Esophagus muscularis mucosa (tissue), 3 donors: ENCODE data around the gene ABCC12.

ENCODE experiments used
- POLR2A ChIP-seq: fragments of 450-650 bp; IDR thresholded peaks from one replicate; pipeline ENCODE4 v1.6.1; 2017; ENCODE audit warnings: antibody characterized with exemption, moderate library complexity, mild to moderate bottlenecking, low read depth
- TF ChIP-seq, protein P1 (sequence below), 3 experiments: fragments of 200-600 bp in 2 of 3; fragments of 450-650 bp in 1 of 3; sonication (generic) in 2 of 3; IDR thresholded peaks; one replicate each; pipeline ENCODE4 v1.5.1; 2017 to 2019; ENCODE audit warnings: antibody characterized with exemption in 3 of 3, mild to moderate bottlenecking in 2 of 3, moderate library complexity in 1 of 3

DNA sequence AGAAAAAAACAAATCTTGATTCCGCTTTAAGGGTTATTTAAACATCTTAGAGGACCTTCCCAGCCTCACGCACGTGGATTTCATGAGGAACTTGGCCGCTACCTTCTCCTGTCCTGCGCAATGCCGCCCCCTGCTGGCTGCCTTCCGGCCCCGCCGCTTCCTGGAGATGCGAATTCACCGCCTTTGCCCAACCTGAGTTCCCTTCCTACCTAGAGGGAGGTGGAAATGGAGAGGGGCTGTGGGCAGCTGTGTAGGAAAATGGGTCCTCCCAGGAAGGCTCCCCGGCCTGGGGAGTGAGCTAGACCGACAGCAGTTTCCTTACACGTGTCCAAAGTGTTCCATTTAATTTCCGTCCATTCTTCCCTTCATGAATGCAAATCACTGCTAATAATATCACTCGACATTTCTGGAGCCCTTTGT is 1.0 kb upstream of the ABCC12 start:
- TF ChIP-seq POLR2A = no peak
- TF ChIP-seq, protein P1, sequence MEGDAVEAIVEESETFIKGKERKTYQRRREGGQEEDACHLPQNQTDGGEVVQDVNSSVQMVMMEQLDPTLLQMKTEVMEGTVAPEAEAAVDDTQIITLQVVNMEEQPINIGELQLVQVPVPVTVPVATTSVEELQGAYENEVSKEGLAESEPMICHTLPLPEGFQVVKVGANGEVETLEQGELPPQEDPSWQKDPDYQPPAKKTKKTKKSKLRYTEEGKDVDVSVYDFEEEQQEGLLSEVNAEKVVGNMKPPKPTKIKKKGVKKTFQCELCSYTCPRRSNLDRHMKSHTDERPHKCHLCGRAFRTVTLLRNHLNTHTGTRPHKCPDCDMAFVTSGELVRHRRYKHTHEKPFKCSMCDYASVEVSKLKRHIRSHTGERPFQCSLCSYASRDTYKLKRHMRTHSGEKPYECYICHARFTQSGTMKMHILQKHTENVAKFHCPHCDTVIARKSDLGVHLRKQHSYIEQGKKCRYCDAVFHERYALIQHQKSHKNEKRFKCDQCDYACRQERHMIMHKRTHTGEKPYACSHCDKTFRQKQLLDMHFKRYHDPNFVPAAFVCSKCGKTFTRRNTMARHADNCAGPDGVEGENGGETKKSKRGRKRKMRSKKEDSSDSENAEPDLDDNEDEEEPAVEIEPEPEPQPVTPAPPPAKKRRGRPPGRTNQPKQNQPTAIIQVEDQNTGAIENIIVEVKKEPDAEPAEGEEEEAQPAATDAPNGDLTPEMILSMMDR (IDR thresholded peaks at IDR 0.05) = peak; percentile 64 to 96 (median 82)
